ENCODE data around the gene CROCC.
A peak's percentile ranks its signal among the peaks of the same experiment; 100 is the strongest.

CROCC gene

DNA sequence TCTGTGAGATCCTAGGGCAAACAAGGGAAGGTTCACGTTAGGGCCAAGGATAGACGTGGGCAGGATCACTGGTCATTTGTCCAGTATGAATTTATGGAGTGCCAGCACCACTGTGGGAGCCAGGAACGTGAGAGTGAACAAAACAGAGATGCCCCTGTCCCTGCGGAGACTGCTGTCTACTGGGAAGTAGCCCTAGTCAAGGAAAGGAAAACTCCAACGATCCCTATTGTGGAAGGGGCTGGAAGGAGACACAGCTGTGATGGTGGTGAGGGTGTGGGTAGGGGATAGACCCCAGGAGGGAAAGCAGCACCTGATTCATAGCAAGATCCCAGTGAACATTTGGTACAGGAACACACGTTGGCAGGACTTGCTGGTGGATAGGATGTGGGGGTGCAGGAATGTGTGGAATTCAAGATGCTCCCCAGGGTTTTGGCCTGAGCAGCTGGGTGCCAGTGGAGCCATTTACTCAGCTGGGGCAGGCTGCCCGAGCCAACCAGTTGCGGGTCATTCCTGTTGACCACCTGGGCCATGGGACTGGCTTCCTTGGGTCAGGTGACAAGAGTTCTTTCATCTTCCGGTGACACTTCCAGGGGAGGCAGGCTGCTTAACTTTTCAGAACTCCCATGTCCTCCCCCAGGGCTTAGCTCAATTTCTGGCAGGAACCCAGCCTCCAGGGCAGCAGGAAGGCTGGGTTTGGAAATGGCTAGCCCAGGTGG lies 91.2 kb downstream of the CROCC start:
- peaks cover 1% of the 10 kb centered on the region for H3K36me3 ChIP-seq (ENCODE audit: control insufficient read depth, insufficient read depth, low read length)
- peaks cover 56% of the 10 kb centered on the region for H3K4me1 ChIP-seq (ENCODE audit: control insufficient read depth, insufficient read depth, low read length)
- no peaks in the 10 kb centered on the region for H3K27me3 ChIP-seq (ENCODE audit: control insufficient read depth, insufficient read depth, low read length)
- peak overlapping the region; percentile 51 for H3K27ac ChIP-seq (ENCODE audit: low read depth, low read length)
- peak overlapping the region; percentile 26; the same call in 1 of the 2 replicates for H3K4me3 ChIP-seq (ENCODE audit: low read depth, low read length)
- H3K9me3 ChIP-seq (ENCODE audit: control insufficient read depth, insufficient read depth, low read length) = no peaks in the 10 kb centered on the region
- no peak overlapping the region; the same call in 1 of the 2 replicates for H3K9ac ChIP-seq (ENCODE audit: low read depth, low read length)

DNA sequence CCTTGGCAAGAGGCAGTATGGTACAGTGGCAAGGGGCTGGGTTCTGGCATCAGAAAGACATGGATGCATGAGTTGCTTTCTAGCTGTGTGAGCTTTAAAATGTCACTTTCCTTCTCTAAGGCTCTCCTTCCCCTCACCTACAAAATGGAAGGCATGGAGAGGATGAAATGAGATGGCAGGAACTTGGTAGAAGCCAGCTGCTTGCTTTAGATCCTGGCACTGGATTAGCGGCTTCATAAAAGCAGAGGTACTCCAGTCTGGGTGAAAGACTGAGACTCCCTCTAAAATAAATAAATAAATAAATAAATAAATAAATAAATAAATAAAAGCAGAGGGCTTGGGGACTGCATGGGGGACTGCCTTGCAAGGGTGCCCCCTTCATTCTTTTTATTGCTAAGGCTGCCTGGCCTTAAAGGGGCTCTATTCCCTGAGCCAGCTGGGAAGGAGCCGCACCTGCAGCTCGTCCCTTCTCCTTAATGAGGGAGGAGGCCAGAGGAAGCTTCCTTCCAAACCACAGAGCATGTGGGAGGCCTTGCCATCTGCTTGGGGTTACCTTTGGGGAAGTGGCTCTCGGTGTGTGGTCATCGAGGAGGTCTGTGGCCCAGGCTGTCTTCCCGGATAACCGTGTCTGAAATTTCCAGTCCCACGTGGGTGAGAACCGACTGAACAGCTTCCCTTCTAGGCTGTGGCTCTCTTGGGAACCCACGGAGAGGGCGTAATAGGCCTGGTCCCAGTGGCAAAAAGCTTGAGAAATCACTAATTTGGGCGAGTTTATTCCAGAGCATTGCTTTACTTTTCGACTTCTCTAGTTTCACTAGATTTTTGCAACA lies 92.0 kb downstream of the CROCC start:
- Histone ChIP-seq H3K9me3 (ENCODE audit: control insufficient read depth, insufficient read depth, low read length) (no peaks in the 10 kb centered on the region), H3K27ac (ENCODE audit: low read depth, low read length) (peak overlapping the region; percentile 51), H3K9ac (ENCODE audit: low read depth, low read length) (no peak overlapping the region; the same call in 1 of the 2 replicates), H3K36me3 (ENCODE audit: control insufficient read depth, insufficient read depth, low read length) (peaks cover 9% of the 10 kb centered on the region), H3K27me3 (ENCODE audit: control insufficient read depth, insufficient read depth, low read length) (no peaks in the 10 kb centered on the region), H3K4me3 (ENCODE audit: low read depth, low read length) (0 out of 2 replicates have a peak overlapping the region, but pooled peaks have one; percentile 14), H3K4me1 (ENCODE audit: control insufficient read depth, insufficient read depth, low read length) (peaks cover 56% of the 10 kb centered on the region)

DNA sequence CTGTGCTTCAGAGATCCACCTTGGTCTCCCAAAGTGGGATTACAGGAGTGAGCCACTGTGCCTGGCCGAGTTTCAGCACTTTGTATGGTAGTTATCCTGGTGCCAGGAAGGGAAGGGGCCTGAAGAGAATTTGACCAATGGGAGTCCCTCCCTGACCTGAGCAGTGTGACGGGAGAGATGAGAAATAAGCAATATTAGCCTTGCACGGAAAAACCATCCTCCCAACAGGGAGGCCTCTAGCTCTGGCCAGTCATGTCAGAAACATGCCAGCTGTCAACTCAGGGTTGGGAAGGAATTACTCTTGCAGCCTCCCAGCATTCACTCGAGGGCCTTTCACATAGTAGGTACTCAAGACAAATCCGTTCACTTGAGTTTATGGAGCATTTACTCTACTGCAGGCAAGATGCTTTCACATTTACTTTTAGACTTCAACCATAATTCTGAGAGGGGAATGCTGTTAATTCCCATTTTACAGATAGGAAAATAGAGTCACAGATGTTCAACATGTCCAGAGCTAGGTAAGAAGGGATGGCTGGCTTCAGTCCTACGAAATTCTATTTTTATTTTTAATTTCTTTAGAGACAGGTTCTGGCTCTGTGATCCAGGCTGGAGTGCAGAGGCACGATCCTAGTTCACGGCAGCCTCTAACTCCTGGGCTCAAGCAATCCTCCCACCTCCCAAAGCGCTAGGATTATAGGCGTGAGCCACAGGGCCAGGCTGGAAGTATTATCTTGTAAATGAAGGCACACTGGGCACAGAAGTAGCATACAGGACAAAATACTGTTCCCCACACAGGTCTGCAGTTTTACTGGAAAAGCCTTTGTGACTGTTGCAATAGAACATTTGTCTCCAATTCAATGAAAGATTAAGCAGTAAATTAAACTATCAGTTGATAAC lies 93.2 kb downstream of the CROCC start:
- Histone ChIP-seq H3K9ac (ENCODE audit: low read depth, low read length) (no peak overlapping the region), H3K4me3 (ENCODE audit: low read depth, low read length) (peak overlapping the region; percentile 44; the same call in 1 of the 2 replicates), H3K4me1 (ENCODE audit: control insufficient read depth, insufficient read depth, low read length) (peaks cover 52% of the 10 kb centered on the region), H3K27ac (ENCODE audit: low read depth, low read length) (peak overlapping the region; percentile 82), H3K9me3 (ENCODE audit: control insufficient read depth, insufficient read depth, low read length) (no peaks in the 10 kb centered on the region), H3K36me3 (ENCODE audit: control insufficient read depth, insufficient read depth, low read length) (peaks cover 21% of the 10 kb centered on the region), H3K27me3 (ENCODE audit: control insufficient read depth, insufficient read depth, low read length) (no peaks in the 10 kb centered on the region)

DNA sequence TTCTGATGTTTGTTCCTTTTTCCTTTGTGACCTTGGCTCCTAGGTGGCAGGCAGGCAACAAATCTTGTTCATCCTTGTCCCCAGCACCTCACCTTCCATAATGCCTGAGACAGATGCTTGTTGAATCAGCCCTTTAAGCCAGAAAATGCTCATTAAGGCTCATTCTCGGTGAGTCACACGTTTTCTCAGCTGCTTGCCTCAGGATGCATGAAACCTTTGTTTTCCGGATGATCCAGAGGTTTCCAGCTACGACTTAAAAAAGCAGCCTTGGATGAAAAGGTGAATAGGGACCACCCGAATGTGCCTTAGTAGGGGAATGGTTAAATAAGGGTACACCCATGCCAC lies 94.6 kb downstream of the CROCC start:
- Histone ChIP-seq H3K4me3 (ENCODE audit: low read depth, low read length) (no peak overlapping the region), H3K27ac (ENCODE audit: low read depth, low read length) (peak overlapping the region; percentile 79), H3K9ac (ENCODE audit: low read depth, low read length) (no peak overlapping the region), H3K4me1 (ENCODE audit: control insufficient read depth, insufficient read depth, low read length) (peaks cover 43% of the 10 kb centered on the region), H3K27me3 (ENCODE audit: control insufficient read depth, insufficient read depth, low read length) (no peaks in the 10 kb centered on the region), H3K9me3 (ENCODE audit: control insufficient read depth, insufficient read depth, low read length) (no peaks in the 10 kb centered on the region), H3K36me3 (ENCODE audit: control insufficient read depth, insufficient read depth, low read length) (peaks cover 35% of the 10 kb centered on the region)

GRCh38 chr1:17017435-17017834 lies 95.7 kb downstream of the CROCC start:
- no peak overlapping the region for H3K27ac ChIP-seq (ENCODE audit: low read depth, low read length)
- no peak overlapping the region for H3K9ac ChIP-seq (ENCODE audit: low read depth, low read length)
- H3K4me3 ChIP-seq (ENCODE audit: low read depth, low read length) = no peak overlapping the region
- peaks cover 37% of the 10 kb centered on the region for H3K4me1 ChIP-seq (ENCODE audit: control insufficient read depth, insufficient read depth, low read length)
- H3K36me3 ChIP-seq (ENCODE audit: control insufficient read depth, insufficient read depth, low read length) = peaks cover 46% of the 10 kb centered on the region
- no peaks in the 10 kb centered on the region for H3K27me3 ChIP-seq (ENCODE audit: control insufficient read depth, insufficient read depth, low read length)
- no peaks in the 10 kb centered on the region for H3K9me3 ChIP-seq (ENCODE audit: control insufficient read depth, insufficient read depth, low read length)

DNA sequence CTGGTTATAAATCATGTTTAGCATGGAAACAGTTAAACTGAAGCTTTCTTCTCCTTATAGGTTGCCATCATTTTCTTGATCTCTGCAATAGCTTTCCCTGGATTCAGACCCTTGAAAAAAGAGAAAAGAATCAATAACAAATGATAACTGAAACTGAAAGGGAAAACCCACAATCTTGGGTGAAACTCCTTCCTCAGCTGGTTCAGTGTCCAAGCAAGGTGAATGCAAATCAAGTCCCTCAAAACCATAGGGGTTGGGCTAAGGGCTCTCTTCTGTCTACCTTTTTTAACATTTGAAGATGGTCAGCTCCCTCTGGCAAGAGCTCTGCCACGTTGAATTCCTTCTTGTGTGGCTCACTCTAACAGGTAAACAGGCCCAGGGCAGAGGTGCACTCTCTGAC lies 97.1 kb downstream of the CROCC start:
- no peak overlapping the region for H3K9ac ChIP-seq (ENCODE audit: low read depth, low read length)
- H3K9me3 ChIP-seq (ENCODE audit: control insufficient read depth, insufficient read depth, low read length) = no peaks in the 10 kb centered on the region
- H3K4me3 ChIP-seq (ENCODE audit: low read depth, low read length) = no peak overlapping the region
- H3K27me3 ChIP-seq (ENCODE audit: control insufficient read depth, insufficient read depth, low read length) = no peaks in the 10 kb centered on the region
- peaks cover 25% of the 10 kb centered on the region for H3K4me1 ChIP-seq (ENCODE audit: control insufficient read depth, insufficient read depth, low read length)
- no peak overlapping the region for H3K27ac ChIP-seq (ENCODE audit: low read depth, low read length)
- H3K36me3 ChIP-seq (ENCODE audit: control insufficient read depth, insufficient read depth, low read length) = peaks cover 60% of the 10 kb centered on the region

GRCh38 chr1:17020502-17020901 lies 98.8 kb downstream of the CROCC start:
- H3K9me3 ChIP-seq (ENCODE audit: control insufficient read depth, insufficient read depth, low read length) = no peaks in the 10 kb centered on the region
- H3K4me1 ChIP-seq (ENCODE audit: control insufficient read depth, insufficient read depth, low read length) = peaks cover 9% of the 10 kb centered on the region
- peaks cover 77% of the 10 kb centered on the region for H3K36me3 ChIP-seq (ENCODE audit: control insufficient read depth, insufficient read depth, low read length)
- H3K4me3 ChIP-seq (ENCODE audit: low read depth, low read length) = no peak overlapping the region
- no peak overlapping the region for H3K9ac ChIP-seq (ENCODE audit: low read depth, low read length)
- H3K27ac ChIP-seq (ENCODE audit: low read depth, low read length) = no peak overlapping the region
- no peaks in the 10 kb centered on the region for H3K27me3 ChIP-seq (ENCODE audit: control insufficient read depth, insufficient read depth, low read length)

- Histone ChIP-seq H3K9ac (ENCODE audit: low read depth, low read length) (no peak overlapping the region), H3K4me1 (ENCODE audit: control insufficient read depth, insufficient read depth, low read length) (no peaks in the 10 kb centered on the region), H3K27me3 (ENCODE audit: control insufficient read depth, insufficient read depth, low read length) (no peaks in the 10 kb centered on the region), H3K4me3 (ENCODE audit: low read depth, low read length) (no peak overlapping the region), H3K27ac (ENCODE audit: low read depth, low read length) (no peak overlapping the region), H3K36me3 (ENCODE audit: control insufficient read depth, insufficient read depth, low read length) (peaks cover 91% of the 10 kb centered on the region), H3K9me3 (ENCODE audit: control insufficient read depth, insufficient read depth, low read length) (no peaks in the 10 kb centered on the region)
Measured at GRCh38 chr1:17021896-17022295, 100.2 kb downstream of the CROCC start.

All from HUES48 (cell line).